DOHH2 (cell line): ENCODE data around the gene PALLD.
"Not testable (repeated sequence)": the region's sequence is repeated elsewhere in the genome, so short reads cannot be mapped to it uniquely, and the experiment has no call there.

Experiments
- H3F3A ChIP-seq: fragments of 200-600 bp; sonication (generic), shearing (Covaris generic); 2 replicates; pipeline ENCODE4 v1.6.0; 2016; ENCODE audit warnings: antibody characterized with exemption, mild to moderate bottlenecking; ENCODE audit not compliant: control insufficient read depth, insufficient read depth
- H3K27ac ChIP-seq: fragments of 200-600 bp; sonication (generic); 2 replicates; pipeline ENCODE4 v1.5.1; 2014; ENCODE audit warnings: low read depth, mild to moderate bottlenecking, low read length, moderate library complexity
- H3K27me3 ChIP-seq: fragments of 200-600 bp; sonication (generic); 2 replicates; pipeline ENCODE4 v1.6.1; 2014; ENCODE audit warnings: mild to moderate bottlenecking, low read length, mixed read lengths; ENCODE audit not compliant: control insufficient read depth
- H3K36me3 ChIP-seq: fragments of 200-600 bp; sonication (generic); 2 replicates; pipeline ENCODE4 v1.6.1; 2014; ENCODE audit warnings: mild to moderate bottlenecking, low read length, moderate library complexity, mixed read lengths; ENCODE audit not compliant: control insufficient read depth
- H3K4me1 ChIP-seq: fragments of 200-600 bp; sonication (generic); 2 replicates; pipeline ENCODE4 v1.6.1; 2014; ENCODE audit warnings: mild to moderate bottlenecking, low read length, mixed read lengths; ENCODE audit not compliant: control insufficient read depth
- H3K4me2 ChIP-seq: fragments of 200-600 bp; sonication (generic); 2 replicates; pipeline ENCODE4 v1.6.0; 2014; ENCODE audit warnings: mild to moderate bottlenecking, low read length, moderate library complexity
- H3K4me3 ChIP-seq: fragments of 200-600 bp; sonication (generic); 2 replicates; pipeline ENCODE4 v1.5.1; 2014; ENCODE audit warnings: mild to moderate bottlenecking, low read length, mixed read lengths
- H3K79me2 ChIP-seq: fragments of 200-600 bp; sonication (generic); 2 replicates; pipeline ENCODE4 v1.6.1; 2014; ENCODE audit warnings: mild to moderate bottlenecking, low read length, mixed read lengths; ENCODE audit not compliant: control insufficient read depth
- H3K9me2 ChIP-seq: fragments of 200-600 bp; sonication (generic); replicated peaks from 2 replicates; pipeline ENCODE4 v1.6.1; 2014; ENCODE audit warnings: mild to moderate bottlenecking, low read length, mixed read lengths; ENCODE audit not compliant: control insufficient read depth
- H3K9me3 ChIP-seq: fragments of 200-600 bp; sonication (generic); 2 replicates; pipeline ENCODE4 v1.6.1; 2014; ENCODE audit warnings: antibody characterized with exemption, low read length, mixed read lengths; ENCODE audit not compliant: control insufficient read depth, insufficient read depth
- H4K20me1 ChIP-seq: fragments of 200-600 bp; sonication (generic); 2 replicates; pipeline ENCODE4 v1.6.0; 2014; ENCODE audit warnings: low read depth, mild to moderate bottlenecking, antibody characterized with exemption, low read length, moderate library complexity; ENCODE audit not compliant: control insufficient read depth, insufficient read depth
- CTCF ChIP-seq: fragments of 200-600 bp; sonication (generic); IDR thresholded peaks from one replicate; pipeline ENCODE4 v1.5.1; 2014; ENCODE audit warnings: antibody characterized with exemption, mild to moderate bottlenecking, low read depth, low read length; ENCODE audit not compliant: poor library complexity, severe bottlenecking
- EZH2phosphoT487 ChIP-seq: fragments of 200-600 bp; sonication (generic); IDR thresholded peaks from 2 replicates; pipeline ENCODE4 v1.6.1; 2017; ENCODE audit warnings: borderline replicate concordance, mild to moderate bottlenecking, antibody characterized with exemption, low read length, moderate library complexity, mixed read lengths

Gene PALLD

GRCh38 chr4:168508683-168509082, 11.8 kb downstream of the PALLD start:
- Histone ChIP-seq H3K27ac (no peak overlapping the region), H3K36me3 (no peaks in the 10 kb centered on the region), H3F3A (no peaks in the 10 kb centered on the region), H3K4me3 (no peak overlapping the region), H4K20me1 (no peaks in the 10 kb centered on the region), H3K9me2 (no peaks in the 10 kb centered on the region), H3K27me3 (no peaks in the 10 kb centered on the region), H3K79me2 (no peaks in the 10 kb centered on the region), H3K9me3 (no peaks in the 10 kb centered on the region), H3K4me1 (no peaks in the 10 kb centered on the region), H3K4me2 (no peak overlapping the region)
- TF ChIP-seq EZH2phosphoT487 = no peak
- TF ChIP-seq CTCF = no peak

- Histone ChIP-seq H3K27ac (no peak overlapping the region), H3F3A (no peaks in the 10 kb centered on the region), H3K4me1 (no peaks in the 10 kb centered on the region), H3K27me3 (no peaks in the 10 kb centered on the region), H4K20me1 (no peaks in the 10 kb centered on the region), H3K4me3 (no peak overlapping the region), H3K9me3 (no peaks in the 10 kb centered on the region), H3K4me2 (no peak overlapping the region), H3K9me2 (no peaks in the 10 kb centered on the region), H3K79me2 (no peaks in the 10 kb centered on the region), H3K36me3 (no peaks in the 10 kb centered on the region)
- TF ChIP-seq CTCF = no peak
- TF ChIP-seq EZH2phosphoT487 = no peak
Measured at GRCh38 chr4:168509786-168510185, 12.9 kb downstream of the PALLD start.

- no peaks in the 10 kb centered on the region for H3K4me1 ChIP-seq
- H4K20me1 ChIP-seq = no peaks in the 10 kb centered on the region
- no peaks in the 10 kb centered on the region for H3F3A ChIP-seq
- H3K36me3 ChIP-seq = no peaks in the 10 kb centered on the region
- no peak overlapping the region for H3K27ac ChIP-seq
- no peak overlapping the region for H3K4me3 ChIP-seq
- H3K9me3 ChIP-seq = no peaks in the 10 kb centered on the region
- H3K9me2 ChIP-seq = no peaks in the 10 kb centered on the region
- TF ChIP-seq EZH2phosphoT487 = no peak
- no peak for TF ChIP-seq CTCF
- no peaks in the 10 kb centered on the region for H3K79me2 ChIP-seq
- H3K27me3 ChIP-seq = no peaks in the 10 kb centered on the region
- no peak overlapping the region for H3K4me2 ChIP-seq
Measured at GRCh38 chr4:168511780-168512489, 15.1 kb downstream of the PALLD start.

GRCh38 chr4:168513826-168514225, 17.0 kb downstream of the PALLD start:
- H3K27me3 ChIP-seq, H3K4me2 ChIP-seq, H3K9me2 ChIP-seq, H3K79me2 ChIP-seq, H3K9me3 ChIP-seq, H3K4me1 ChIP-seq, H3K27ac ChIP-seq, H3K36me3 ChIP-seq, H3K4me3 ChIP-seq, H3F3A ChIP-seq, H4K20me1 ChIP-seq: not testable (repeated sequence)
